ENCODE data around the gene PPARG.

DNA sequence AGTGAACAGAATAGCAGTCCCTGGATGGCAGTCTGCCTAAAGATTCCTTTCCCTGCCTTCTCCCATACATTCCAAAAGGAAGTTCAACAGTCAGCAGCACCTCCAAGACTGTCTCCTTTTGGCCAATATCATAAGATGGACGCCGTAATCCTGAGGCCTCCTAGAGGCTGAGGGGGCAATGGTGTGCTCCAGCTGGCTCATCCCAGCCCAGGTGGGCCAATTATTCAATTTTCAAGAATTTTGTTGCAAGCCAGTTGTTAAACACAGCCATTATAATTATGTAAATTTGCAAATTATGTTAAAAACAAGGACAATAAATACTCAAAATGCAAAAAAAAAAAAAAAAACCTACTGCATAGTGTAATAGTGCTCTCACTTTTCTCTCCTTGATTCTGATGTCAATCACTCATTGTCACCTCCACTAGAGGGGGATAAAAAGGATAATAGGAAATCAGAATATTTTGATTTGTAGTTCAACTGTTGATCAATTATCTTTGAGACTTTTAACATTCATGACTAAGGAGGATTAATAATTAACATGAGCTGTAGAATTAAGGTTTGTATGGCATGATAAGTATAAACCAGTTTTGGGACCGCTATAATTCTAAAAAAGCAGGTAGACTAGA lies 40.1 kb downstream of the PPARG start:
- TF ChIP-seq, protein P1, sequence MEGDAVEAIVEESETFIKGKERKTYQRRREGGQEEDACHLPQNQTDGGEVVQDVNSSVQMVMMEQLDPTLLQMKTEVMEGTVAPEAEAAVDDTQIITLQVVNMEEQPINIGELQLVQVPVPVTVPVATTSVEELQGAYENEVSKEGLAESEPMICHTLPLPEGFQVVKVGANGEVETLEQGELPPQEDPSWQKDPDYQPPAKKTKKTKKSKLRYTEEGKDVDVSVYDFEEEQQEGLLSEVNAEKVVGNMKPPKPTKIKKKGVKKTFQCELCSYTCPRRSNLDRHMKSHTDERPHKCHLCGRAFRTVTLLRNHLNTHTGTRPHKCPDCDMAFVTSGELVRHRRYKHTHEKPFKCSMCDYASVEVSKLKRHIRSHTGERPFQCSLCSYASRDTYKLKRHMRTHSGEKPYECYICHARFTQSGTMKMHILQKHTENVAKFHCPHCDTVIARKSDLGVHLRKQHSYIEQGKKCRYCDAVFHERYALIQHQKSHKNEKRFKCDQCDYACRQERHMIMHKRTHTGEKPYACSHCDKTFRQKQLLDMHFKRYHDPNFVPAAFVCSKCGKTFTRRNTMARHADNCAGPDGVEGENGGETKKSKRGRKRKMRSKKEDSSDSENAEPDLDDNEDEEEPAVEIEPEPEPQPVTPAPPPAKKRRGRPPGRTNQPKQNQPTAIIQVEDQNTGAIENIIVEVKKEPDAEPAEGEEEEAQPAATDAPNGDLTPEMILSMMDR (IDR thresholded peaks at IDR 0.05), result no peak
- no peak for TF ChIP-seq POLR2A (IDR thresholded peaks at IDR 0.05)
